Prostate gland (tissue), 2 donors: ENCODE data around the gene PLEKHH3.

ENCODE experiments used
- POLR2A ChIP-seq: fragments of 450-650 bp; IDR thresholded peaks from one replicate; pipeline ENCODE4 v1.6.1; 2016; ENCODE audit warnings: antibody characterized with exemption, mild to moderate bottlenecking
- TF ChIP-seq, protein P1 (sequence below), 4 experiments: fragments of 200-600 bp in 2 of 4; fragments of 450-650 bp in 2 of 4; sonication (generic) in 2 of 4; IDR thresholded peaks; 1 replicate in 3 of 4; 2 replicates in 1 of 4; pipeline ENCODE4 v1.5.1; 2016 to 2019; ENCODE audit warnings: antibody characterized with exemption in 4 of 4, mild to moderate bottlenecking in 2 of 4, moderate library complexity in 2 of 4

DNA sequence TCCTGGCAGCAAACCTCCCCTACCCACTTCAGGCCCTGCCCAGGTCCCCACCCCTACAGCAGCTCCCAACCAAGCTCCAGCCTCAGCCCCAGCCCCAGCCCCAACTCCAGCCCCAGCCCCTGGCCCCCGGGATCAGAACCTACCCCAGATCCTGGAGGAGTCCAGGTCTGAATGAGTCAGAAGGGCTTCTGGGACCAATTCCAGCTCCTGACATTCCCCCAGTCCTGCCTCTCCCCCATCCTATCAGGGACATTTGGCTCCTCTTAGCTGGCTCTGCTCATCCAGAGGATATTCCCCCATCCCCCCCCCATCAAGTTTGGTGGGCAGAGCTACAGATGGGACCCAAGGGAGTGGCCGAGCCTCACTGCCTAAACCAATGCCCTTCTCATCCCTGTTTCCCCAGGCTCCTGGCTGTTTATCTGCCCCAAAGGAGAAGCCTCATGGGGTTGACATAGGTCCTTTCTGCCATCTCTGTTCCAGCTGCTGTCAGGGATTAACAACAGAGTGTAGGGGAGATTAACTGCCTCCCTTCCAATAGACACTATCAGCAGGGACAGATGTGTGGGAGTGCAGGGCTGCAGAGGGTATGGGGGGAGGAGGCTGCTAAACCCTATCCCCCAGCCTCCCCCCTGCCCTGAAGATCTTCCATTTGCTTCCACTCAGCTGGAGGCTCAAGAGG is 22.1 kb upstream of the PLEKHH3 start:
- TF ChIP-seq, protein P1, sequence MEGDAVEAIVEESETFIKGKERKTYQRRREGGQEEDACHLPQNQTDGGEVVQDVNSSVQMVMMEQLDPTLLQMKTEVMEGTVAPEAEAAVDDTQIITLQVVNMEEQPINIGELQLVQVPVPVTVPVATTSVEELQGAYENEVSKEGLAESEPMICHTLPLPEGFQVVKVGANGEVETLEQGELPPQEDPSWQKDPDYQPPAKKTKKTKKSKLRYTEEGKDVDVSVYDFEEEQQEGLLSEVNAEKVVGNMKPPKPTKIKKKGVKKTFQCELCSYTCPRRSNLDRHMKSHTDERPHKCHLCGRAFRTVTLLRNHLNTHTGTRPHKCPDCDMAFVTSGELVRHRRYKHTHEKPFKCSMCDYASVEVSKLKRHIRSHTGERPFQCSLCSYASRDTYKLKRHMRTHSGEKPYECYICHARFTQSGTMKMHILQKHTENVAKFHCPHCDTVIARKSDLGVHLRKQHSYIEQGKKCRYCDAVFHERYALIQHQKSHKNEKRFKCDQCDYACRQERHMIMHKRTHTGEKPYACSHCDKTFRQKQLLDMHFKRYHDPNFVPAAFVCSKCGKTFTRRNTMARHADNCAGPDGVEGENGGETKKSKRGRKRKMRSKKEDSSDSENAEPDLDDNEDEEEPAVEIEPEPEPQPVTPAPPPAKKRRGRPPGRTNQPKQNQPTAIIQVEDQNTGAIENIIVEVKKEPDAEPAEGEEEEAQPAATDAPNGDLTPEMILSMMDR (IDR thresholded peaks at IDR 0.05): no peak
- TF ChIP-seq POLR2A: no peak
